HepG2 (cell line): ENCODE measurements around the gene CAPN15. TPM values are rescaled to one million over a fixed set of nuclear protein-coding genes. Genes with fewer than 3 reads are reported as not detected.

ENCODE experiments used
- DNMT1 ChIP-seq: sonication (generic); formaldehyde crosslinking; IDR thresholded peaks from 2 replicates; pipeline ENCODE4 v1.5.1; 2020; ENCODE audit warnings: mild to moderate bottlenecking, missing genetic modification reagents
- DPF2 ChIP-seq: sonication (generic); formaldehyde crosslinking; IDR thresholded peaks from 2 replicates; pipeline ENCODE4 v1.4.0; 2020; ENCODE audit warnings: mild to moderate bottlenecking, low read depth, missing genetic modification reagents, borderline replicate concordance
- GABPB1 ChIP-seq: IDR thresholded peaks from 2 replicates; pipeline ENCODE4 v1.6.1; 2016; ENCODE audit warnings: mild to moderate bottlenecking, missing genetic modification reagents, moderate library complexity, missing compliant biosample characterization
- MAFK ChIP-seq, 2 experiments: IDR thresholded peaks in 1 of 2; conservative IDR thresholded peaks in 1 of 2; 2 replicates each; pipeline ENCODE4 v1.6.1; 2011; ENCODE audit warnings: improper control_type of control experiment in 2 of 2, low read length in 2 of 2
- MTA1 ChIP-seq: sonication (generic); formaldehyde crosslinking; IDR thresholded peaks from 2 replicates; pipeline ENCODE4 v1.4.0; 2020; ENCODE audit warnings: missing genetic modification reagents, mild to moderate bottlenecking, borderline replicate concordance
- NCOR1 ChIP-seq: fragments of 200-600 bp; sonication (generic); IDR thresholded peaks from 2 replicates; pipeline ENCODE4 v1.7.0; 2017; ENCODE audit warnings: antibody characterized with exemption, low read length, borderline replicate concordance
- PCBP1 ChIP-seq: fragments of 200-400 bp; formaldehyde crosslinking; IDR thresholded peaks from 2 replicates; pipeline ENCODE4 v1.6.1; 2017; ENCODE audit warnings: mild to moderate bottlenecking, low read depth, low read length, borderline replicate concordance
- PHF21A ChIP-seq: sonication (generic); formaldehyde crosslinking; IDR thresholded peaks from 2 replicates; pipeline ENCODE4 v1.5.0; 2020; ENCODE audit warnings: mild to moderate bottlenecking, missing genetic modification reagents
- PLRG1 ChIP-seq: fragments of 450-650 bp; conservative IDR thresholded peaks from 2 replicates; pipeline ENCODE4 v1.6.1; 2016
- RARG ChIP-seq: sonication (generic); formaldehyde crosslinking; IDR thresholded peaks from 2 replicates; pipeline ENCODE4 v1.4.0; 2020; ENCODE audit warnings: low read depth, mild to moderate bottlenecking, missing genetic modification reagents
- RBM22 ChIP-seq: fragments of 200-400 bp; formaldehyde crosslinking; optimal IDR thresholded peaks from 2 replicates; pipeline ENCODE3; 2017; ENCODE audit warnings: mild to moderate bottlenecking, low read length, moderate library complexity
- RORA ChIP-seq: sonication (generic); formaldehyde crosslinking; IDR thresholded peaks from 2 replicates; pipeline ENCODE4 v1.5.0; 2020; ENCODE audit warnings: mild to moderate bottlenecking, missing genetic modification reagents, moderate library complexity
- SOX6 ChIP-seq, 2 experiments: fragments of 450-650 bp in 1 of 2; sonication (generic) in 1 of 2; formaldehyde crosslinking in 1 of 2; IDR thresholded peaks; 2 replicates each; pipeline versions ENCODE4 v1.4.0 to v1.6.1; 2017 to 2020; ENCODE audit warnings: antibody characterized with exemption in 1 of 2, mild to moderate bottlenecking in 1 of 2, missing genetic modification reagents in 1 of 2
- SSRP1 ChIP-seq: IDR thresholded peaks from 2 replicates; pipeline ENCODE4 v1.6.1; 2016; ENCODE audit warnings: control low read depth
- TBL1XR1 ChIP-seq: fragments of 150-350 bp; IDR thresholded peaks from 2 replicates; pipeline ENCODE4 v1.6.1; 2014; ENCODE audit warnings: borderline replicate concordance, low read length; ENCODE audit not compliant: partially characterized antibody
- WIZ ChIP-seq: sonication (generic); formaldehyde crosslinking; IDR thresholded peaks from 2 replicates; pipeline ENCODE4 v1.5.1; 2020; ENCODE audit warnings: mild to moderate bottlenecking, missing genetic modification reagents
- XBP1 ChIP-seq: sonication (generic); formaldehyde crosslinking; IDR thresholded peaks from 2 replicates; pipeline ENCODE4 v1.5.0; 2020; ENCODE audit warnings: missing genetic modification reagents
- XRCC5 ChIP-seq: fragments of 200-400 bp; formaldehyde crosslinking; optimal IDR thresholded peaks from 2 replicates; pipeline ENCODE3; 2017; ENCODE audit warnings: mild to moderate bottlenecking, low read length
- ZMYM3 ChIP-seq: sonication (generic); formaldehyde crosslinking; IDR thresholded peaks from 2 replicates; pipeline ENCODE4 v1.5.1; 2020; ENCODE audit warnings: mild to moderate bottlenecking, missing genetic modification reagents
- ZNF282 ChIP-seq: fragments of 450-650 bp; IDR thresholded peaks from 2 replicates; pipeline ENCODE4 v1.6.1; 2018; ENCODE audit not compliant: partially characterized antibody
- ZNF562 ChIP-seq: sonication (generic); formaldehyde crosslinking; IDR thresholded peaks from 2 replicates; pipeline ENCODE4 v1.8.0; 2022; ENCODE audit warnings: missing genetic modification reagents, borderline replicate concordance
- ZNF615 ChIP-seq: sonication (generic); formaldehyde crosslinking; IDR thresholded peaks from 2 replicates; pipeline ENCODE4 v1.5.0; 2020; ENCODE audit warnings: mild to moderate bottlenecking, missing genetic modification reagents, borderline replicate concordance
- ZNF777 ChIP-seq: sonication (generic); formaldehyde crosslinking; IDR thresholded peaks from 2 replicates; pipeline ENCODE4 v1.4.0; 2020; ENCODE audit warnings: missing genetic modification reagents
- ZNF792 ChIP-seq: IDR thresholded peaks from 2 replicates; pipeline ENCODE4 v1.6.1; 2016
- polyA plus RNA-seq, 8 experiments: library from polyadenylated mRNA; depleted of rRNA in 3 of 8; stranded (reverse) in 7 of 8; unstranded in 1 of 8; fragments of >200 nt; fragmentation: Illumina TruSeq in 4 of 8; extraction: Trizol in 4 of 8; gene quantifications; 2 replicates each; pipeline versions ENCODE4 v1.2.1 to v1.2.3, GENCODE V29; 2011 to 2016; ENCODE audit warnings: low read depth in 4 of 8, missing spikeins in 1 of 8, mixed read lengths in 1 of 8; ENCODE audit not compliant: insufficient read depth in 1 of 8
- total RNA-seq, 5 experiments: library from RNA; depleted of rRNA; stranded (reverse); fragments of >200 nt; fragmentation: Illumina TruSeq; extraction: Trizol; gene quantifications; 2 replicates each; pipeline ENCODE4 v1.2.3, GENCODE V29; 2016; ENCODE audit warnings: low read depth in 1 of 5
- TF ChIP-seq, protein P1 (sequence below): IDR thresholded peaks from 2 replicates; pipeline ENCODE4 v1.6.1; 2016
- TF ChIP-seq, protein P2 (sequence below): sonication (generic); formaldehyde crosslinking; IDR thresholded peaks from 2 replicates; pipeline ENCODE4 v1.8.0; 2022; ENCODE audit warnings: missing genetic modification reagents, mild to moderate bottlenecking, inconsistent platforms, borderline replicate concordance
- TF ChIP-seq, protein P3 (sequence below): IDR thresholded peaks from 2 replicates; pipeline ENCODE4 v1.6.1; 2016; ENCODE audit warnings: mild to moderate bottlenecking

Gene CAPN15
- total and polyA plus RNA-seq, 2 of the 13 experiments (the other 11 are each of a cell fraction or from before 2014, with no cell fraction given) = 14.9 to 24.5 TPM

DNA sequence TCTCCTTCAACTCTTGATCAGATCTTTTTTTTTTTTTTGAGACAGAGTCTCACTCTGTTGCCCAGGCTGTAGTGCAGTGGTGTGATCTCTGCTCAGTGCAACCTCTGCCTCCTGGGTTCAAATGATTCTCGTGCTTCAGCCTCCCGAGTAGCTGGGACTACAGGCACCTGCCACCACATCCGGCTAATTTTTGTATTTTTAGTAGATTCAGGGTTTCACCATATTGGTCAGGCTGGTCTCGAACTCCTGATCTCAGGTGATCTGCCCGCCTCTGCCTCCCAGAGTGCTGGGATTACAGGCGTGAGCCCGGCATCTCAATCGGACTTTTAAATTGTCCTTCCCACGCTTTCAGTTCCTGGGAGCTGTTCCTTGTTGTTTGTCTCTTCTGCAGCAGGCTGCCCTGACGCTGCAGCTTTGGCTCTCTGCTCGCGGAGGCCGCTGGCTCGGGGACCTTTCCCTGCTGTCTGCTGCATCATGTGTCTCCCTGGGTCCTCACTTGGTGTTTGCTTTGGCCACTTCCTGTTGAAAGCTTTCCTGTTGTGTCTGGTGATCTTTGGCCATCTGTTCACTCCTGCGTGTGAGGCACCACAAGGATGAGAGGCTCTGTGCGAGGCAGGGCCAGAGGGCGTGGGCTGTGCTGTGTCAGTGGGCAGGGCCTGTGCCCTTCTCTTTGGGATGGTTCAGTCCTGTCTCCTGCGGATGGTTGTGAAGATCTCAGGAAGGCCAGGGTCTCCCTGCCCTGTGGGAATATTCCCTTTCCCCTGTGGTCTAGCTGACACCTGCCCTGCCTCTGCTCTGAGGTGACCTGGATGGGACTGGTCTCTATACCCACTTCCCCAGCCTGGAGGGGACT, 18.4 kb upstream of the CAPN15 start (continued):
- TF ChIP-seq, protein P1, sequence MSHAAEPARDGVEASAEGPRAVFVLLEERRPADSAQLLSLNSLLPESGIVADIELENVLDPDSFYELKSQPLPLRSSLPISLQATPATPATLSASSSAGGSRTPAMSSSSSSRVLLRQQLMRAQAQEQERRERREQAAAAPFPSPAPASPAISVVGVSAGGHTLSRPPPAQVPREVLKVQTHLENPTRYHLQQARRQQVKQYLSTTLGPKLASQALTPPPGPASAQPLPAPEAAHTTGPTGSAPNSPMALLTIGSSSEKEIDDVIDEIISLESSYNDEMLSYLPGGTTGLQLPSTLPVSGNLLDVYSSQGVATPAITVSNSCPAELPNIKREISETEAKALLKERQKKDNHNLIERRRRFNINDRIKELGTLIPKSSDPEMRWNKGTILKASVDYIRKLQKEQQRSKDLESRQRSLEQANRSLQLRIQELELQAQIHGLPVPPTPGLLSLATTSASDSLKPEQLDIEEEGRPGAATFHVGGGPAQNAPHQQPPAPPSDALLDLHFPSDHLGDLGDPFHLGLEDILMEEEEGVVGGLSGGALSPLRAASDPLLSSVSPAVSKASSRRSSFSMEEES (CRISPR knock-in tag) = peak; percentile 98
- TF ChIP-seq ZNF615 (CRISPR knock-in tag) = no peak
- TF ChIP-seq SOX6 (IDR thresholded peaks at IDR 0.05) = no peak
- peak; percentile 96 for TF ChIP-seq SOX6 (CRISPR knock-in tag; IDR thresholded peaks at IDR 0.05)
- TF ChIP-seq DNMT1 (CRISPR knock-in tag) = no peak; the same call in 1 of the 2 replicates
- TF ChIP-seq WIZ (CRISPR knock-in tag) = 0 out of 2 replicates have a peak, but pooled peaks have one; percentile 86
- TF ChIP-seq PCBP1 = no peak
- peak; percentile 80 for TF ChIP-seq XRCC5
- no peak for TF ChIP-seq RARG (CRISPR knock-in tag)
- no peak for TF ChIP-seq ZNF777 (CRISPR knock-in tag)
- TF ChIP-seq PLRG1 = no peak
- TF ChIP-seq, protein P2, sequence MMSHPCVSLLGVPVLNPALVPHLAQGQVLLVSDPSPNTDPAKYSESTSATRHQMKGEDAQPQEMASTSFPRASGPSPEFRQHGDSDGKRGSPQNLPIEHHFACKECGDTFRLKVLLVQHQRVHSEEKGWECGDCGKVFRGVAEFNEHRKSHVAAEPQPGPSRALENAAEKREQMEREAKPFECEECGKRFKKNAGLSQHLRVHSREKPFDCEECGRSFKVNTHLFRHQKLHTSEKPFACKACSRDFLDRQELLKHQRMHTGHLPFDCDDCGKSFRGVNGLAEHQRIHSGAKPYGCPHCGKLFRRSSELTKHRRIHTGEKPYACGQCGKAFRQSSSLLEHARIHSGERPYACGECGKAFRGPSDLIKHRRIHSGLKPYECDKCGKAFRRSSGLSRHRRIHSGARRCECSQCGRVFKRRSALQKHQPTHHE = peak; percentile 48; the same call in 1 of the 2 replicates
- TF ChIP-seq MTA1 = peak; percentile 91
- peak; percentile 80 for TF ChIP-seq TBL1XR1
- TF ChIP-seq GABPB1 (CRISPR knock-in tag) = peak; percentile 86
- no peak for TF ChIP-seq ZNF562 (CRISPR knock-in tag)
- TF ChIP-seq, protein P3, sequence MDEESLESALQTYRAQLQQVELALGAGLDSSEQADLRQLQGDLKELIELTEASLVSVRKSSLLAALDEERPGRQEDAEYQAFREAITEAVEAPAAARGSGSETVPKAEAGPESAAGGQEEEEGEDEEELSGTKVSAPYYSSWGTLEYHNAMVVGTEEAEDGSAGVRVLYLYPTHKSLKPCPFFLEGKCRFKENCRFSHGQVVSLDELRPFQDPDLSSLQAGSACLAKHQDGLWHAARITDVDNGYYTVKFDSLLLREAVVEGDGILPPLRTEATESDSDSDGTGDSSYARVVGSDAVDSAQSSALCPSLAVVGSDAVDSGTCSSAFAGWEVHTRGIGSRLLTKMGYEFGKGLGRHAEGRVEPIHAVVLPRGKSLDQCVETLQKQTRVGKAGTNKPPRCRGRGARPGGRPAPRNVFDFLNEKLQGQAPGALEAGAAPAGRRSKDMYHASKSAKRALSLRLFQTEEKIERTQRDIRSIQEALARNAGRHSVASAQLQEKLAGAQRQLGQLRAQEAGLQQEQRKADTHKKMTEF (CRISPR knock-in tag) = peak; percentile 88
- TF ChIP-seq PHF21A = peak; percentile 96
- peak; percentile 91 for TF ChIP-seq DPF2 (CRISPR knock-in tag)
- no peak for TF ChIP-seq ZNF282
- 0 out of 2 replicates have a peak, but pooled peaks have one; percentile 40 for TF ChIP-seq XBP1 (CRISPR knock-in tag)
- no peak for TF ChIP-seq RBM22
- TF ChIP-seq NCOR1 = peak; percentile 79; the same call in 1 of the 2 replicates
- TF ChIP-seq SSRP1 = no peak; the same call in 1 of the 2 replicates
- TF ChIP-seq ZNF792 = peak; percentile 94
- TF ChIP-seq ZMYM3 (CRISPR knock-in tag) = peak; percentile 90
- TF ChIP-seq MAFK (conservative IDR thresholded peaks at IDR 0.05 in 1 of 2, IDR thresholded peaks at IDR 0.05 in 1 of 2; ENCODE audit: low read length in 2 of 2) = peak; percentile 32 to 69; a peak in 3 of 4 replicates
- no peak for TF ChIP-seq RORA (CRISPR knock-in tag)
